ENCODE measurements around the gene KIF18B. TPM values are rescaled to one million over a fixed set of nuclear protein-coding genes. Genes with fewer than 3 reads are reported as not detected.

KIF18B gene
- total RNA-seq (2021), result 48.2 and 58.5 TPM in 2 replicates
- percentile 89 among the genes with signal in this experiment for Bru-seq, nascent RNA
- BruChase-seq, experiment 1, labeled RNA remaining after a 2-hour chase, result percentile 90 among the genes with signal in this experiment
- percentile 90 among the genes with signal in this experiment for BruChase-seq, experiment 2, labeled RNA remaining after a 6-hour chase
- long read RNA-seq, full-length matches to known transcripts, result 3 of 45 reads
- long read RNA-seq, partial matches to known transcripts, result 19 of 45 reads
- long read RNA-seq, other reads (novel, unspliced or antisense), result 23 of 45 reads

DNA sequence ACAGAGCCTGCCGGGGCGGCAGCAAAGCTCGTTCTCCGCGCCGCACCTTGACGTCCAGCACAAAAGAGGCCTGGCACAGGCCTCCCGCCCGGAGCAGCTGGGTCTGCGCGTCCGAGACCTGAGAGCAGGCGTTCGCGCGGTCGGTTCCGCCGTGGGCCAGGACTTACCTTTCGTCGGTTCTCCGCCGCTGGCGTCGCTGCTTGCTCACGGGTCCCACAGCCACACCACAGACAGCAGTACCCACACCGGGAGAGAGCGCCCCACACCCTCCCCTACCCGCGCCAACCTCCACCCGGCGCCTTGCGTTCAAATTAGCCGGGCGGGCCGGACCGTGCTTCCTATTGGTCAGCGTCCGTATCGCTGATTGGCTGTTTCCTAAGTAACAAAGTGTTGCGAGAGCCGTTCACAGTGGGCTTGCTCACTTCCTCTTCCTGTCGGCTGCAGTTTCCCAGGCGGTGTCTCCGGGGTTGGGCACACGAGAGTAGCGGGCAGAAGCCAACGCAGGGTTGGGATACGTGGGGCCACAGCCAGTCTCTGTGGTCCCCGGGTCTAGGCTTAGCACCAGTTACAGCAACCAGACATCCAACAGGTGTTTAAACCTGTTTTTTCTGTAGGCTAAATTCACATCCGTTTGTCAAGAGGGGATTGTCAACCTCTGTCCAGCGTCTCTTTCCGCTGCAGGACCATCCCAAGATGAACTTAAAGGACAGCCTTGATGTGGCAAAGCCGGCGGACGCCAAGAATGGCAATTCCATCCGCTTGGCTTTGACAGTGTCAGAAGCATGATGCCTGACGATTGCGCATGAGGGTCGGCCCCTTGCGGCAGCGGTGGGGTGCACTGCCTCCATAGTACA lies at the start of gene KIF18B:
TSS of gene KIF18B (minus strand) at position 313 of the 854 bp plus-strand sequence. CDS start 11,429 bp downstream, outside the sequence.
- no peak for TF ChIP-seq EZH2 (IDR thresholded peaks at IDR 0.05; ENCODE audit: low read depth)
- TF ChIP-seq, protein P1, sequence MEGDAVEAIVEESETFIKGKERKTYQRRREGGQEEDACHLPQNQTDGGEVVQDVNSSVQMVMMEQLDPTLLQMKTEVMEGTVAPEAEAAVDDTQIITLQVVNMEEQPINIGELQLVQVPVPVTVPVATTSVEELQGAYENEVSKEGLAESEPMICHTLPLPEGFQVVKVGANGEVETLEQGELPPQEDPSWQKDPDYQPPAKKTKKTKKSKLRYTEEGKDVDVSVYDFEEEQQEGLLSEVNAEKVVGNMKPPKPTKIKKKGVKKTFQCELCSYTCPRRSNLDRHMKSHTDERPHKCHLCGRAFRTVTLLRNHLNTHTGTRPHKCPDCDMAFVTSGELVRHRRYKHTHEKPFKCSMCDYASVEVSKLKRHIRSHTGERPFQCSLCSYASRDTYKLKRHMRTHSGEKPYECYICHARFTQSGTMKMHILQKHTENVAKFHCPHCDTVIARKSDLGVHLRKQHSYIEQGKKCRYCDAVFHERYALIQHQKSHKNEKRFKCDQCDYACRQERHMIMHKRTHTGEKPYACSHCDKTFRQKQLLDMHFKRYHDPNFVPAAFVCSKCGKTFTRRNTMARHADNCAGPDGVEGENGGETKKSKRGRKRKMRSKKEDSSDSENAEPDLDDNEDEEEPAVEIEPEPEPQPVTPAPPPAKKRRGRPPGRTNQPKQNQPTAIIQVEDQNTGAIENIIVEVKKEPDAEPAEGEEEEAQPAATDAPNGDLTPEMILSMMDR (conservative IDR thresholded peaks at IDR 0.05), result no peak
- DNase-seq, result peak; percentile 87 to 88
- no peaks in the 10 kb centered on the region for H3K9me2 ChIP-seq (ENCODE audit: insufficient read depth)
- ChIA-PET POLR2A (ENCODE audit: unreplicated experiment) (interaction anchor here (0.9 kb wide), 1 partner anchor 100 kb away, joined by 5 read pairs; no protein-coding TSS in a partner anchor), CTCF (no interaction called here)
- H3K27me3 ChIP-seq (ENCODE audit: insufficient read depth, low read depth), result no peaks in the 10 kb centered on the region
- peak within 1 kb of the TSS; percentile 86 for H3K4me3 ChIP-seq
- peaks cover 47% of the 10 kb centered on the region for H3K79me2 ChIP-seq (ENCODE audit: low read depth)
- no peaks in the 10 kb centered on the region for H3K9me3 ChIP-seq (ENCODE audit: insufficient read depth, low read depth)
- H3K36me3 ChIP-seq (ENCODE audit: low read depth), result 0 out of 2 replicates have a peak, but pooled peaks cover 4% of the 10 kb centered on the region
- 0 out of 2 replicates have a peak, but pooled peaks cover 7% of the 10 kb centered on the region for H3F3A ChIP-seq (ENCODE audit: insufficient read depth, low read depth)
- peak within 1 kb of the TSS; percentile 41; the same call in 1 of the 2 replicates for H3K27ac ChIP-seq
- intact Hi-C loops (cut with micrococcal nuclease; ENCODE audit: unreplicated experiment), result loop anchor here (2.0 kb wide), 1 partner anchor 33 kb away; no protein-coding TSS in a partner anchor
- TSS peak; percentile 100 for BruUV-seq (replicated peaks)
- H3K4me1 ChIP-seq (replicated peaks; ENCODE audit: insufficient read depth), result peaks cover 27% of the 10 kb centered on the region
- H3K4me2 ChIP-seq, result peak within 1 kb of the TSS; percentile 81
- peak within 1 kb of the TSS; percentile 91 for H2AFZ ChIP-seq
- H4K20me1 ChIP-seq (ENCODE audit: insufficient read depth), result no peaks in the 10 kb centered on the region

DNA sequence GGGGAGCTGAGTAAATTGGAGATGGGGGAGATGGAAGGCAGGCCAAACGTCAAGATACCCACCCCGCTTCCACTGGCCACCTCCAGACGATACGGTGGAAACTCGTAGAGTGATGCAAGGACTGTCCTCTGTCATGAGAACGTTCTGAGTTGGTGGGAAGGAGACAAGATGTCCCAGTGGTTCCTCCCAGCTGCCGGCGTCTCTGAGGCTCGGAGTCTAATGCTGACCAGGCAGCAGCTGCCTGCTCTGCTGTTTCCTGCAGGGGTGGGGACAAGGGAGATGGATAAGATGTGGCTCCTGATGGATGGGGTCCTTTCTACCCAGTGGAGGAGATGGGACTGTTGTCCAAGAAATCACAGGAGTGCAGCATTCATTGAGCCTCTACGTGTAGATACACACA lies 48.7 kb upstream of the KIF18B start:
- intact Hi-C loops (cut with micrococcal nuclease; ENCODE audit: unreplicated experiment), result no loop called here
- Histone ChIP-seq H3K9me2 (ENCODE audit: insufficient read depth) (no peaks in the 10 kb centered on the region), H3K4me1 (replicated peaks; ENCODE audit: insufficient read depth) (peaks cover 1% of the 10 kb centered on the region; the same call in 1 of the 2 replicates), H3K27ac (no peak overlapping the region), H2AFZ (no peak overlapping the region), H3K9me3 (ENCODE audit: insufficient read depth, low read depth) (no peaks in the 10 kb centered on the region; the same call in 1 of the 2 replicates), H3K4me3 (no peak overlapping the region), H4K20me1 (ENCODE audit: insufficient read depth) (no peaks in the 10 kb centered on the region), H3K36me3 (ENCODE audit: low read depth) (no peaks in the 10 kb centered on the region), H3F3A (ENCODE audit: insufficient read depth, low read depth) (no peaks in the 10 kb centered on the region), H3K79me2 (ENCODE audit: low read depth) (no peaks in the 10 kb centered on the region), H3K4me2 (no peak overlapping the region), H3K27me3 (ENCODE audit: insufficient read depth, low read depth) (peaks cover 27% of the 10 kb centered on the region)
- CTCF ChIA-PET, result no interaction called here
- BruUV-seq (replicated peaks), result no TSS peak
- DNase-seq, result no peak
- TF ChIP-seq, protein P1 (conservative IDR thresholded peaks at IDR 0.05), result no peak
- no peak for TF ChIP-seq EZH2 (IDR thresholded peaks at IDR 0.05; ENCODE audit: low read depth)
- POLR2A ChIA-PET (ENCODE audit: unreplicated experiment), result no interaction called here

DNA sequence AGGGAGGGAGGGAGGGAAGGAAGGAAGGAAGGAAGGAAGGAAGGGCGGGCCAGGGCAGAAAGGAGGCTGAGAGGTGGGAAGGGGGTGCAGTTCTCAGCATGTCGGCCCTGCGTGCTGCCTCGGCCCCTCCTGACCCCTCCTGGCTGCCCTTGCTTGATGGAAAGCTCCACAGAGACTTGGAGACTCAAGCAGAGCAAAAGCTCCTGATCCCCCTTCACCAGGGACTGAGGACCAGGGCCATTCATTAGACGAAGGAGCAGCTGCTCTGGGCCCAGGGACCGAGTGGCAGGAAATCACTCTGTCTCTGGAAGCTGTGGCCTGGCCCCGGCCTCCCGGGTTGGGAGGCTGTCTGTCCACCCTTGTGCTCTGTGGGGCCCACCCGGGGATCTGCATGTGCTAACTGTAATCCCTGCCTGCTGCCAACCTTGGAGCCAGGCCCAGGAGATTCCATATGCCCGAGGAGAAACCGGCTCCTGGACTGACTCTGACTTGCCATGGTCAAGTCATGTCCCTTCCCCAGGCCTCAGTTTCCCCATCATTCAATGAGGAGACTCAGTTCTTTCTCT lies 47.9 kb upstream of the KIF18B start:
- DNase-seq, result no peak
- TF ChIP-seq EZH2 (IDR thresholded peaks at IDR 0.05; ENCODE audit: low read depth), result no peak
- TF ChIP-seq, protein P1 (conservative IDR thresholded peaks at IDR 0.05), result no peak
- no TSS peak for BruUV-seq (replicated peaks)
- ChIA-PET CTCF (no interaction called here), POLR2A (ENCODE audit: unreplicated experiment) (no interaction called here)
- Histone ChIP-seq H2AFZ (no peak overlapping the region), H3K9me3 (ENCODE audit: insufficient read depth, low read depth) (no peaks in the 10 kb centered on the region; the same call in 1 of the 2 replicates), H4K20me1 (ENCODE audit: insufficient read depth) (no peaks in the 10 kb centered on the region), H3F3A (ENCODE audit: insufficient read depth, low read depth) (no peaks in the 10 kb centered on the region), H3K79me2 (ENCODE audit: low read depth) (no peaks in the 10 kb centered on the region), H3K27me3 (ENCODE audit: insufficient read depth, low read depth) (peaks cover 27% of the 10 kb centered on the region), H3K36me3 (ENCODE audit: low read depth) (no peaks in the 10 kb centered on the region), H3K9me2 (ENCODE audit: insufficient read depth) (no peaks in the 10 kb centered on the region), H3K4me1 (replicated peaks; ENCODE audit: insufficient read depth) (peaks cover 8% of the 10 kb centered on the region; the same call in 1 of the 2 replicates), H3K27ac (no peak overlapping the region), H3K4me2 (no peak overlapping the region), H3K4me3 (no peak overlapping the region)
- intact Hi-C loops (cut with micrococcal nuclease; ENCODE audit: unreplicated experiment), result no loop called here
